ENCODE measurements around the gene MAP3K15.

MAP3K15 gene

GRCh38 chrX:19392703-19393102 lies 122.6 kb downstream of the MAP3K15 start:
- H3K27ac Mint-ChIP-seq = no peak overlapping the region
- H3K4me1 Mint-ChIP-seq (ENCODE audit: low read depth) = no peaks in the 10 kb centered on the region
- H3K4me3 Mint-ChIP-seq = no peak overlapping the region
- no peaks in the 10 kb centered on the region for H3K27me3 Mint-ChIP-seq (ENCODE audit: low read depth)
- H3K9me3 Mint-ChIP-seq = no peaks in the 10 kb centered on the region
- H3K36me3 Mint-ChIP-seq (ENCODE audit: low read depth) = no peaks in the 10 kb centered on the region

- no peak overlapping the region for H3K4me3 Mint-ChIP-seq
- no peaks in the 10 kb centered on the region for H3K4me1 Mint-ChIP-seq (ENCODE audit: low read depth)
- H3K27me3 Mint-ChIP-seq (ENCODE audit: low read depth) = no peaks in the 10 kb centered on the region
- no peak overlapping the region for H3K27ac Mint-ChIP-seq
- no peaks in the 10 kb centered on the region for H3K36me3 Mint-ChIP-seq (ENCODE audit: low read depth)
- no peaks in the 10 kb centered on the region for H3K9me3 Mint-ChIP-seq
These were observed 123.2 kb downstream of the MAP3K15 start for GRCh38 chrX:19392078-19392477.

GRCh38 chrX:19389227-19389845 lies 126.0 kb downstream of the MAP3K15 start:
- H3K4me1 Mint-ChIP-seq (ENCODE audit: low read depth) = no peaks in the 10 kb centered on the region
- H3K4me3 Mint-ChIP-seq = no peak overlapping the region

GRCh38 chrX:19388741-19389140 lies 126.6 kb downstream of the MAP3K15 start:
- H3K27ac Mint-ChIP-seq = no peak overlapping the region
- H3K4me3 Mint-ChIP-seq = no peak overlapping the region
- peaks cover 5% of the 10 kb centered on the region for H3K27me3 Mint-ChIP-seq (ENCODE audit: low read depth)
- H3K9me3 Mint-ChIP-seq = no peaks in the 10 kb centered on the region
- no peaks in the 10 kb centered on the region for H3K36me3 Mint-ChIP-seq (ENCODE audit: low read depth)
- no peaks in the 10 kb centered on the region for H3K4me1 Mint-ChIP-seq (ENCODE audit: low read depth)

More at GRCh38 chrX:19389227-19389845, 126.0 kb downstream of the MAP3K15 start:
- Mint-ChIP-seq H3K27me3 (ENCODE audit: low read depth) (no peaks in the 10 kb centered on the region), H3K27ac (no peak overlapping the region), H3K9me3 (no peaks in the 10 kb centered on the region), H3K36me3 (ENCODE audit: low read depth) (no peaks in the 10 kb centered on the region)

GRCh38 chrX:19388064-19388679 lies 127.1 kb downstream of the MAP3K15 start:
- Mint-ChIP-seq H3K9me3 (no peaks in the 10 kb centered on the region), H3K27me3 (ENCODE audit: low read depth) (peaks cover 6% of the 10 kb centered on the region), H3K4me1 (ENCODE audit: low read depth) (no peaks in the 10 kb centered on the region), H3K36me3 (ENCODE audit: low read depth) (no peaks in the 10 kb centered on the region), H3K27ac (no peak overlapping the region), H3K4me3 (no peak overlapping the region)

- Mint-ChIP-seq H3K4me1 (ENCODE audit: low read depth) (no peaks in the 10 kb centered on the region), H3K4me3 (no peak overlapping the region), H3K27ac (no peak overlapping the region), H3K27me3 (ENCODE audit: low read depth) (peaks cover 6% of the 10 kb centered on the region), H3K36me3 (ENCODE audit: low read depth) (no peaks in the 10 kb centered on the region), H3K9me3 (no peaks in the 10 kb centered on the region)
These were observed 128.6 kb downstream of the MAP3K15 start for GRCh38 chrX:19386679-19387078.

- Mint-ChIP-seq H3K4me3 (no peak overlapping the region), H3K9me3 (no peaks in the 10 kb centered on the region), H3K27ac (no peak overlapping the region), H3K27me3 (ENCODE audit: low read depth) (peaks cover 10% of the 10 kb centered on the region), H3K36me3 (ENCODE audit: low read depth) (no peaks in the 10 kb centered on the region), H3K4me1 (ENCODE audit: low read depth) (no peaks in the 10 kb centered on the region)
These were observed 132.7 kb downstream of the MAP3K15 start for GRCh38 chrX:19382555-19383145.

- H3K36me3 Mint-ChIP-seq (ENCODE audit: low read depth) = no peaks in the 10 kb centered on the region
- no peaks in the 10 kb centered on the region for H3K9me3 Mint-ChIP-seq
- H3K4me1 Mint-ChIP-seq (ENCODE audit: low read depth) = no peaks in the 10 kb centered on the region
- no peak overlapping the region for H3K4me3 Mint-ChIP-seq
- H3K27me3 Mint-ChIP-seq (ENCODE audit: low read depth) = peaks cover 10% of the 10 kb centered on the region
- no peak overlapping the region for H3K27ac Mint-ChIP-seq
These were observed 134.0 kb downstream of the MAP3K15 start for GRCh38 chrX:19381326-19381725.

- no peaks in the 10 kb centered on the region for H3K9me3 Mint-ChIP-seq
These were observed 137.5 kb downstream of the MAP3K15 start for GRCh38 chrX:19377799-19378198.

GRCh38 chrX:19375546-19375945 lies 139.8 kb downstream of the MAP3K15 start:
- H3K27me3 Mint-ChIP-seq (ENCODE audit: low read depth) = no peaks in the 10 kb centered on the region
- H3K4me1 Mint-ChIP-seq (ENCODE audit: low read depth) = peaks cover 6% of the 10 kb centered on the region
- H3K27ac Mint-ChIP-seq = no peak overlapping the region
- H3K36me3 Mint-ChIP-seq (ENCODE audit: low read depth) = no peaks in the 10 kb centered on the region
- H3K4me3 Mint-ChIP-seq = no peak overlapping the region
- H3K9me3 Mint-ChIP-seq = no peaks in the 10 kb centered on the region

More at GRCh38 chrX:19377799-19378198, 137.5 kb downstream of the MAP3K15 start:
- Mint-ChIP-seq H3K4me3 (no peak overlapping the region), H3K4me1 (ENCODE audit: low read depth) (peaks cover under 1% of the 10 kb centered on the region), H3K27ac (no peak overlapping the region), H3K36me3 (ENCODE audit: low read depth) (no peaks in the 10 kb centered on the region), H3K27me3 (ENCODE audit: low read depth) (peaks cover 4% of the 10 kb centered on the region)

GRCh38 chrX:19373351-19373891 lies 141.9 kb downstream of the MAP3K15 start:
- H3K9me3 Mint-ChIP-seq = no peaks in the 10 kb centered on the region
- H3K27ac Mint-ChIP-seq = no peak overlapping the region
- H3K36me3 Mint-ChIP-seq (ENCODE audit: low read depth) = no peaks in the 10 kb centered on the region

GRCh38 chrX:19372547-19373331 lies 142.6 kb downstream of the MAP3K15 start:
- Mint-ChIP-seq H3K36me3 (ENCODE audit: low read depth) (no peaks in the 10 kb centered on the region), H3K9me3 (no peaks in the 10 kb centered on the region), H3K27ac (peak overlapping the region; percentile 1), H3K4me1 (ENCODE audit: low read depth) (peaks cover 6% of the 10 kb centered on the region), H3K4me3 (peak overlapping the region; percentile 81), H3K27me3 (ENCODE audit: low read depth) (no peaks in the 10 kb centered on the region)

More at GRCh38 chrX:19373351-19373891, 141.9 kb downstream of the MAP3K15 start:
- Mint-ChIP-seq H3K4me3 (no peak overlapping the region), H3K4me1 (ENCODE audit: low read depth) (peaks cover 6% of the 10 kb centered on the region), H3K27me3 (ENCODE audit: low read depth) (no peaks in the 10 kb centered on the region)

GRCh38 chrX:19372170-19372546 lies 143.2 kb downstream of the MAP3K15 start:
- H3K9me3 Mint-ChIP-seq = no peaks in the 10 kb centered on the region
- H3K27ac Mint-ChIP-seq = peak overlapping the region; percentile 1
- H3K36me3 Mint-ChIP-seq (ENCODE audit: low read depth) = no peaks in the 10 kb centered on the region
- peak overlapping the region; percentile 81 for H3K4me3 Mint-ChIP-seq
- no peaks in the 10 kb centered on the region for H3K27me3 Mint-ChIP-seq (ENCODE audit: low read depth)
- H3K4me1 Mint-ChIP-seq (ENCODE audit: low read depth) = peaks cover 6% of the 10 kb centered on the region

GRCh38 chrX:19370061-19370460 lies 145.2 kb downstream of the MAP3K15 start:
- H3K4me1 Mint-ChIP-seq (ENCODE audit: low read depth) = peaks cover 6% of the 10 kb centered on the region
- peaks cover 9% of the 10 kb centered on the region for H3K36me3 Mint-ChIP-seq (ENCODE audit: low read depth)
- no peaks in the 10 kb centered on the region for H3K27me3 Mint-ChIP-seq (ENCODE audit: low read depth)
- no peak overlapping the region for H3K27ac Mint-ChIP-seq
- no peak overlapping the region for H3K4me3 Mint-ChIP-seq
- no peaks in the 10 kb centered on the region for H3K9me3 Mint-ChIP-seq

Measured in T-helper 1 cell treated with Interleukin-12 subunit alpha and Interleukin-12 subunit beta and Interleukin-4 antibody, amounts not matched to agents 30 μg/mL and 1 μg/mL, for 36 hours (primary cell).